Endometrial microvascular endothelial cells (primary cell): ENCODE data around the gene ISM1. TPM values are rescaled to one million over a fixed set of nuclear protein-coding genes. Genes with fewer than 3 reads are reported as not detected.

ENCODE experiments used
- in situ Hi-C: cut with HindIII; loops from 2 replicates; pipeline ENCODE4 v1.10.0; 2017; ENCODE audit warnings: low sequenced_read_pairs, low pct_unique_long_range_greater_than_20kb; ENCODE audit errors: inconsistent ontology term
- total RNA-seq: library from RNA; depleted of rRNA; stranded (reverse); fragments of >200 nt; gene quantifications from one replicate; pipeline ENCODE4 v1.2.3, GENCODE V29; 2015; ENCODE audit errors: inconsistent ontology term

ISM1 gene
- 0.84 TPM for total RNA-seq

- in situ Hi-C loops: no loop called here
Observed at GRCh38 chr20:13220904-13221297, at the start of gene ISM1. Gene ISM1 (plus strand): TSS chr20:13221274. CDS start chr20:13221777, 503 bp downstream.

GRCh38 chr20:13173201-13173600, 47.9 kb upstream of the ISM1 start:
- in situ Hi-C loops: no loop called here

GRCh38 chr20:13174402-13174801, 46.7 kb upstream of the ISM1 start:
- in situ Hi-C loops: no loop called here

- in situ Hi-C loops: no loop called here
Observed at GRCh38 chr20:13180986-13181889, 39.8 kb upstream of the ISM1 start.

GRCh38 chr20:13183005-13183404, 38.1 kb upstream of the ISM1 start:
- in situ Hi-C loops: no loop called here

- in situ Hi-C loops: no loop called here
Observed at GRCh38 chr20:13186043-13186774, 34.9 kb upstream of the ISM1 start.

- in situ Hi-C loops: no loop called here
Observed at GRCh38 chr20:13187899-13188298, 33.2 kb upstream of the ISM1 start.

GRCh38 chr20:13199279-13199678, 21.8 kb upstream of the ISM1 start:
- in situ Hi-C loops: no loop called here

GRCh38 chr20:13200767-13201500, 20.1 kb upstream of the ISM1 start:
- in situ Hi-C loops: no loop called here

- in situ Hi-C loops: no loop called here
Observed at GRCh38 chr20:13202565-13202964, 18.5 kb upstream of the ISM1 start.

GRCh38 chr20:13205425-13205824, 15.6 kb upstream of the ISM1 start:
- in situ Hi-C loops: no loop called here

GRCh38 chr20:13205848-13206434, 15.1 kb upstream of the ISM1 start:
- in situ Hi-C loops: no loop called here

GRCh38 chr20:13207016-13207415, 14.1 kb upstream of the ISM1 start:
- in situ Hi-C loops: no loop called here

GRCh38 chr20:13211956-13212618, 9.0 kb upstream of the ISM1 start:
- in situ Hi-C loops: no loop called here

GRCh38 chr20:13212750-13213149, 8.3 kb upstream of the ISM1 start:
- in situ Hi-C loops: no loop called here

GRCh38 chr20:13213335-13213734, 7.7 kb upstream of the ISM1 start:
- in situ Hi-C loops: no loop called here

- in situ Hi-C loops: no loop called here
Observed at GRCh38 chr20:13216533-13216932, 4.5 kb upstream of the ISM1 start.

- in situ Hi-C loops: no loop called here
Observed at GRCh38 chr20:13219327-13220193, 1.5 kb upstream of the ISM1 start.
